OCI-LY7 (cell line): ENCODE measurements around the gene TBX5. TPM values are rescaled to one million over a fixed set of nuclear protein-coding genes. Genes with fewer than 3 reads are reported as not detected.

Experiments
- Bru-seq: library from RNA; stranded (reverse); fragments of 400-500 nt; gene quantifications from one replicate; lab custom pipeline; 2021; lab: Mats Ljungman, UMichigan
- BruChase-seq, 2 experiments: library from RNA; stranded (reverse); fragments of 400-500 nt; gene quantifications; one replicate each; lab custom pipeline; 2021; lab: Mats Ljungman, UMichigan
- BruUV-seq: library from RNA; stranded (reverse); fragments of 400-500 nt; replicated peaks from 2 replicates; lab custom pipeline; 2021; lab: Mats Ljungman, UMichigan
- CTCF ChIA-PET: fragments of 300-600 bp; sonication (Branson Sonifier 250); formaldehyde crosslinking; loops from one replicate; lab custom pipeline; 2022; ENCODE audit warnings: antibody characterized with exemption; ENCODE audit not compliant: unreplicated experiment; lab: Charles Lee
- POLR2A ChIA-PET: fragments of 300-600 bp; sonication (Branson Sonifier 250); formaldehyde crosslinking; loops from one replicate; lab custom pipeline; 2022; ENCODE audit warnings: antibody characterized with exemption; lab: Charles Lee
- DNase-seq: peaks from one replicate; pipeline ENCODE4 v3.0.0-alpha.2; 2015; ENCODE audit warnings: low spot score
- H2AFZ ChIP-seq: fragments of 200-600 bp; sonication (generic), shearing (Covaris generic); 2 replicates; pipeline ENCODE4 v1.6.1; 2014; ENCODE audit warnings: mild to moderate bottlenecking, antibody characterized with exemption, low read length, moderate library complexity
- H3K27ac ChIP-seq: fragments of 200-600 bp; sonication (generic); 2 replicates; pipeline ENCODE4 v1.5.1; 2014; ENCODE audit warnings: mixed run types, low read depth, mild to moderate bottlenecking, moderate library complexity, low read length, inconsistent platforms; ENCODE audit not compliant: poor library complexity, severe bottlenecking
- H3K36me3 ChIP-seq: fragments of 200-600 bp; sonication (generic); 2 replicates; pipeline ENCODE4 v1.6.1; 2014; ENCODE audit warnings: mild to moderate bottlenecking, antibody characterized with exemption, low read length, moderate library complexity, mixed read lengths; ENCODE audit not compliant: insufficient read depth
- H3K4me1 ChIP-seq: fragments of 200-600 bp; sonication (generic); 2 replicates; pipeline ENCODE4 v1.5.1; 2014; ENCODE audit warnings: mild to moderate bottlenecking, low read length; ENCODE audit not compliant: insufficient read depth, poor library complexity, severe bottlenecking
- H3K4me2 ChIP-seq: fragments of 200-600 bp; sonication (generic); 2 replicates; pipeline ENCODE4 v1.6.1; 2014; ENCODE audit warnings: mild to moderate bottlenecking, low read length
- H3K4me3 ChIP-seq: fragments of 200-600 bp; sonication (generic); 2 replicates; pipeline ENCODE4 v1.5.1; 2014; ENCODE audit warnings: mild to moderate bottlenecking, low read depth, low read length; ENCODE audit not compliant: poor library complexity, severe bottlenecking
- H3K79me2 ChIP-seq: fragments of 200-600 bp; sonication (generic); 2 replicates; pipeline ENCODE4 v1.6.1; 2016; ENCODE audit warnings: low read depth, mild to moderate bottlenecking, low read length, moderate library complexity, mixed read lengths; ENCODE audit not compliant: insufficient read depth
- H3K9me2 ChIP-seq: fragments of 200-600 bp; sonication (generic); 2 replicates; pipeline ENCODE4 v1.6.1; 2016; ENCODE audit warnings: mild to moderate bottlenecking, low read length, mixed read lengths; ENCODE audit not compliant: insufficient read depth
- H3K9me3 ChIP-seq: fragments of 200-600 bp; sonication (generic); 2 replicates; pipeline ENCODE4 v1.6.1; 2014; ENCODE audit warnings: mild to moderate bottlenecking, mixed run types, low read length, mixed read lengths
- H4K20me1 ChIP-seq: fragments of 200-600 bp; sonication (generic); 2 replicates; pipeline ENCODE4 v1.6.1; 2014; ENCODE audit warnings: mild to moderate bottlenecking, antibody characterized with exemption, low read length, moderate library complexity, mixed read lengths; ENCODE audit not compliant: insufficient read depth
- CTCF ChIP-seq: fragments of 200-600 bp; sonication (generic); conservative IDR thresholded peaks from 2 replicates; pipeline ENCODE4 v1.5.1; 2014; ENCODE audit warnings: mild to moderate bottlenecking, antibody characterized with exemption, low read length, moderate library complexity, mixed read lengths
- EZH2phosphoT487 ChIP-seq: fragments of 200-600 bp; sonication (generic); IDR thresholded peaks from 2 replicates; pipeline ENCODE4 v1.6.1; 2018; ENCODE audit warnings: low read depth, borderline replicate concordance, mild to moderate bottlenecking, mixed run types, antibody characterized with exemption, low read length, moderate library complexity, mixed read lengths
- intact Hi-C: fragments of 100-400 bp; cut with micrococcal nuclease; formaldehyde crosslinking; loops from one replicate; pipeline ENCODE4 v1.10.0; 2022; ENCODE audit not compliant: unreplicated experiment
- long read RNA-seq: library from polyadenylated mRNA; stranded (forward); transcript quantifications from one replicate; pipeline ENCODE4 v2.0.0, GENCODE V29; 2022
- total RNA-seq, 2 experiments: library from RNA; depleted of rRNA in 1 of 2; stranded (reverse); fragments of >200 nt in 1 of 2; shearing (Covaris generic) in 1 of 2; gene quantifications; 2 replicates each; pipeline ENCODE4 v1.2.3, GENCODE V29; 2014 to 2022

The TBX5 gene
- total RNA-seq (2014; rRNA removed; shearing (Covaris generic)), result not detected in 2 replicates
- total RNA-seq (2022), result not detected in 2 replicates
- not detected for Bru-seq, nascent RNA
- not detected for BruChase-seq, experiment 1, labeled RNA remaining after a 6-hour chase
- not detected for BruChase-seq, experiment 2, labeled RNA remaining after a 2-hour chase
- long read RNA-seq, result 0 reads

- no peak for TF ChIP-seq CTCF
- TF ChIP-seq EZH2phosphoT487, result no peak
- H3K4me2 ChIP-seq, result no peak within 1 kb of the TSS
- no peaks in the 10 kb centered on the region for H4K20me1 ChIP-seq
- intact Hi-C loops, result no loop called here
- POLR2A ChIA-PET, result no interaction called here
- H3K4me1 ChIP-seq, result no peaks in the 10 kb centered on the region
- H3K79me2 ChIP-seq, result no peaks in the 10 kb centered on the region
- BruUV-seq, result no TSS peak
- no peaks in the 10 kb centered on the region for H3K9me2 ChIP-seq
- no peak within 1 kb of the TSS for H3K4me3 ChIP-seq
- DNase-seq, result no peak
- CTCF ChIA-PET, result no interaction called here
- H2AFZ ChIP-seq, result no peak within 1 kb of the TSS
- H3K9me3 ChIP-seq, result no peaks in the 10 kb centered on the region
- no peaks in the 10 kb centered on the region for H3K36me3 ChIP-seq
- H3K27ac ChIP-seq, result no peak within 1 kb of the TSS
Measured at GRCh38 chr12:114405519-114406271, at the start of gene TBX5. Gene TBX5, minus strand, starts transcription at chr12:114406144. Its CDS starts 2,246 bp downstream, at chr12:114403898.

GRCh38 chr12:114451657-114452056 lies 45.7 kb upstream of the TBX5 start:
- DNase-seq, result no peak
- Histone ChIP-seq H3K9me2 (no peaks in the 10 kb centered on the region), H3K4me3 (no peak overlapping the region), H2AFZ (no peak overlapping the region), H3K9me3 (no peaks in the 10 kb centered on the region), H4K20me1 (no peaks in the 10 kb centered on the region), H3K4me2 (no peak overlapping the region), H3K4me1 (no peaks in the 10 kb centered on the region), H3K27ac (no peak overlapping the region), H3K36me3 (no peaks in the 10 kb centered on the region), H3K79me2 (no peaks in the 10 kb centered on the region)
- no peak for TF ChIP-seq EZH2phosphoT487
- TF ChIP-seq CTCF, result no peak
- no TSS peak for BruUV-seq
- intact Hi-C loops, result no loop called here
- ChIA-PET POLR2A (no interaction called here), CTCF (no interaction called here)
